ENCODE data around the gene MCF2L. TPM values are rescaled to one million over a fixed set of nuclear protein-coding genes. Genes with fewer than 3 reads are reported as not detected.

MCF2L gene
- total RNA-seq, 2 experiments from 2014 or later: 13.0 to 13.5 TPM

- no peak overlapping the region for H3K4me3 ChIP-seq (ENCODE audit: low read length)
- Mint-ChIP-seq H3K27ac (no peak overlapping the region), H3K9me3 (no peaks in the 10 kb centered on the region), H3K4me1 (ENCODE audit: low read depth) (no peaks in the 10 kb centered on the region), H3K36me3 (ENCODE audit: low read depth) (no peaks in the 10 kb centered on the region), H3K27me3 (peaks cover 63% of the 10 kb centered on the region), H3K4me3 (no peak overlapping the region)
- no peaks in the 10 kb centered on the region for H3K36me3 ChIP-seq (ENCODE audit: insufficient read depth, low read length)
- peaks cover 24 to 26% of the 10 kb centered on the region in 2 experiments for H3K27me3 ChIP-seq (ENCODE audit: control insufficient read depth in 1 of 2, insufficient read depth in 2 of 2, low read length in 2 of 2)
- peaks cover 0 to 10% of the 10 kb centered on the region in 2 experiments for H3K9me3 ChIP-seq (ENCODE audit: control insufficient read depth in 1 of 2, insufficient read depth in 1 of 2, low read length in 2 of 2)
- intact Hi-C loops (cut with DNase I, micrococcal nuclease): no loop called here
- DNase-seq (no peak), ATAC-seq (ENCODE audit: poor library complexity) (no peak)
- CTCF ChIA-PET: no interaction called here
- no peak for TF ChIP-seq CTCF (IDR thresholded peaks at IDR 0.05)
- POLR2A ChIA-PET: no interaction called here
- H3K4me1 ChIP-seq (ENCODE audit: insufficient read depth, low read length): peaks cover 3% of the 10 kb centered on the region
- no peak overlapping the region for H3K27ac ChIP-seq (ENCODE audit: low read depth in 1 of 2, low read length in 2 of 2)
These were observed 43.0 kb upstream of the MCF2L start for GRCh38 chr13:112926003-112926402.

- no peak for TF ChIP-seq CTCF (IDR thresholded peaks at IDR 0.05)
- ChIA-PET CTCF (interaction anchor here (1.3 kb wide), 1 partner anchor 11 kb away, joined by 3 read pairs; no protein-coding TSS in a partner anchor), POLR2A (no interaction called here)
- intact Hi-C loops (cut with DNase I, micrococcal nuclease): no loop called here
- no peaks in the 10 kb centered on the region for H3K36me3 Mint-ChIP-seq (ENCODE audit: low read depth)
- Histone ChIP-seq H3K27ac (ENCODE audit: low read depth in 1 of 2, low read length in 2 of 2) (no peak overlapping the region), H3K4me3 (ENCODE audit: low read length) (no peak overlapping the region), H3K36me3 (ENCODE audit: insufficient read depth, low read length) (no peaks in the 10 kb centered on the region), H3K9me3 (ENCODE audit: control insufficient read depth in 1 of 2, insufficient read depth in 1 of 2, low read length in 2 of 2) (peaks cover 0 to 16% of the 10 kb centered on the region in 2 experiments), H3K27me3 (ENCODE audit: control insufficient read depth in 1 of 2, insufficient read depth in 2 of 2, low read length in 2 of 2) (peaks cover 24 to 33% of the 10 kb centered on the region in 2 experiments), H3K4me1 (ENCODE audit: insufficient read depth, low read length) (peaks cover 3% of the 10 kb centered on the region)
- no peaks in the 10 kb centered on the region for H3K4me1 Mint-ChIP-seq (ENCODE audit: low read depth)
- no peak overlapping the region for H3K27ac Mint-ChIP-seq
- H3K27me3 Mint-ChIP-seq: peaks cover 65% of the 10 kb centered on the region
- DNase-seq (no peak), ATAC-seq (ENCODE audit: poor library complexity) (no peak)
- H3K4me3 Mint-ChIP-seq: no peak overlapping the region
- no peaks in the 10 kb centered on the region for H3K9me3 Mint-ChIP-seq
These were observed 42.0 kb upstream of the MCF2L start for GRCh38 chr13:112926993-112927392.

- Mint-ChIP-seq H3K27me3 (peaks cover 69% of the 10 kb centered on the region), H3K9me3 (no peaks in the 10 kb centered on the region), H3K27ac (no peak overlapping the region), H3K4me1 (ENCODE audit: low read depth) (no peaks in the 10 kb centered on the region), H3K36me3 (ENCODE audit: low read depth) (no peaks in the 10 kb centered on the region), H3K4me3 (no peak overlapping the region)
- peaks cover 26 to 33% of the 10 kb centered on the region in 2 experiments for H3K27me3 ChIP-seq (ENCODE audit: control insufficient read depth in 1 of 2, insufficient read depth in 2 of 2, low read length in 2 of 2)
- CTCF ChIA-PET: no interaction called here
- ATAC-seq (ENCODE audit: poor library complexity) (no peak), DNase-seq (no peak)
- POLR2A ChIA-PET: no interaction called here
- H3K9me3 ChIP-seq (ENCODE audit: control insufficient read depth in 1 of 2, insufficient read depth in 1 of 2, low read length in 2 of 2): peaks cover 0 to 16% of the 10 kb centered on the region in 2 experiments
- H3K4me1 ChIP-seq (ENCODE audit: insufficient read depth, low read length): peaks cover 3% of the 10 kb centered on the region
- TF ChIP-seq CTCF (IDR thresholded peaks at IDR 0.05): no peak
- H3K4me3 ChIP-seq (ENCODE audit: low read length): no peak overlapping the region
- intact Hi-C loops (cut with DNase I, micrococcal nuclease): no loop called here
- H3K27ac ChIP-seq (ENCODE audit: low read depth in 1 of 2, low read length in 2 of 2): no peak overlapping the region
- H3K36me3 ChIP-seq (ENCODE audit: insufficient read depth, low read length): no peaks in the 10 kb centered on the region
These were observed 40.7 kb upstream of the MCF2L start for GRCh38 chr13:112928020-112928971.

Data from CD4-positive, alpha-beta T cell (primary cell).